ENCODE measurements around the gene ACSF3.
"Not testable (repeated sequence)": the region's sequence is repeated elsewhere in the genome, so short reads cannot be mapped to it uniquely, and the experiment has no call there.

The ACSF3 gene

GRCh38 chr16:89183463-89183862 lies 89.8 kb downstream of the ACSF3 start:
- TF ChIP-seq CTCF (IDR thresholded peaks at IDR 0.05; ENCODE audit: insufficient read depth, low read length, poor library complexity, severe bottlenecking): no peak
- Histone ChIP-seq H3K36me3 (ENCODE audit: control insufficient read depth, insufficient read depth, low read length) (no peaks in the 10 kb centered on the region), H3K4me3 (replicated peaks; ENCODE audit: low read depth, low read length) (no peak overlapping the region), H3K27me3 (replicated peaks; ENCODE audit: control insufficient read depth, insufficient read depth, low read length) (no peaks in the 10 kb centered on the region)
- no peak for DNase-seq (ENCODE audit: extremely low read depth, insufficient read length)

GRCh38 chr16:89183975-89184676 lies 90.5 kb downstream of the ACSF3 start:
- Histone ChIP-seq H3K36me3 (ENCODE audit: control insufficient read depth, insufficient read depth, low read length) (no peaks in the 10 kb centered on the region), H3K27me3 (replicated peaks; ENCODE audit: control insufficient read depth, insufficient read depth, low read length) (no peaks in the 10 kb centered on the region), H3K4me3 (replicated peaks; ENCODE audit: low read depth, low read length) (no peak overlapping the region)
- DNase-seq (ENCODE audit: extremely low read depth, insufficient read length): no peak
- no peak for TF ChIP-seq CTCF (IDR thresholded peaks at IDR 0.05; ENCODE audit: insufficient read depth, low read length, poor library complexity, severe bottlenecking)

GRCh38 chr16:89184677-89184932 lies 91.0 kb downstream of the ACSF3 start:
- DNase-seq (ENCODE audit: extremely low read depth, insufficient read length): no peak
- no peaks in the 10 kb centered on the region for H3K36me3 ChIP-seq (ENCODE audit: control insufficient read depth, insufficient read depth, low read length)
- no peak for TF ChIP-seq CTCF (IDR thresholded peaks at IDR 0.05; ENCODE audit: insufficient read depth, low read length, poor library complexity, severe bottlenecking)

GRCh38 chr16:89184933-89185794 lies 91.5 kb downstream of the ACSF3 start:
- no peak for DNase-seq (ENCODE audit: extremely low read depth, insufficient read length)
- Histone ChIP-seq H3K27me3 (replicated peaks; ENCODE audit: control insufficient read depth, insufficient read depth, low read length) (no peaks in the 10 kb centered on the region), H3K4me3 (replicated peaks; ENCODE audit: low read depth, low read length) (no peak overlapping the region), H3K36me3 (ENCODE audit: control insufficient read depth, insufficient read depth, low read length) (no peaks in the 10 kb centered on the region)
- TF ChIP-seq CTCF (IDR thresholded peaks at IDR 0.05; ENCODE audit: insufficient read depth, low read length, poor library complexity, severe bottlenecking): no peak

More at GRCh38 chr16:89184677-89184932, 91.0 kb downstream of the ACSF3 start:
- no peaks in the 10 kb centered on the region for H3K27me3 ChIP-seq (replicated peaks; ENCODE audit: control insufficient read depth, insufficient read depth, low read length)
- no peak overlapping the region for H3K4me3 ChIP-seq (replicated peaks; ENCODE audit: low read depth, low read length)

GRCh38 chr16:89185887-89186592 lies 92.4 kb downstream of the ACSF3 start:
- H3K36me3 ChIP-seq (ENCODE audit: control insufficient read depth, insufficient read depth, low read length); H3K27me3 ChIP-seq (replicated peaks; ENCODE audit: control insufficient read depth, insufficient read depth, low read length); DNase-seq (ENCODE audit: extremely low read depth, insufficient read length); H3K4me3 ChIP-seq (replicated peaks; ENCODE audit: low read depth, low read length): not testable (repeated sequence)

GRCh38 chr16:89186593-89187031 lies 93.0 kb downstream of the ACSF3 start:
- H3K4me3 ChIP-seq (replicated peaks; ENCODE audit: low read depth, low read length); DNase-seq (ENCODE audit: extremely low read depth, insufficient read length); H3K36me3 ChIP-seq (ENCODE audit: control insufficient read depth, insufficient read depth, low read length); H3K27me3 ChIP-seq (replicated peaks; ENCODE audit: control insufficient read depth, insufficient read depth, low read length): not testable (repeated sequence)
